Measurements from ENCODE around the gene PCMT1.

DNA sequence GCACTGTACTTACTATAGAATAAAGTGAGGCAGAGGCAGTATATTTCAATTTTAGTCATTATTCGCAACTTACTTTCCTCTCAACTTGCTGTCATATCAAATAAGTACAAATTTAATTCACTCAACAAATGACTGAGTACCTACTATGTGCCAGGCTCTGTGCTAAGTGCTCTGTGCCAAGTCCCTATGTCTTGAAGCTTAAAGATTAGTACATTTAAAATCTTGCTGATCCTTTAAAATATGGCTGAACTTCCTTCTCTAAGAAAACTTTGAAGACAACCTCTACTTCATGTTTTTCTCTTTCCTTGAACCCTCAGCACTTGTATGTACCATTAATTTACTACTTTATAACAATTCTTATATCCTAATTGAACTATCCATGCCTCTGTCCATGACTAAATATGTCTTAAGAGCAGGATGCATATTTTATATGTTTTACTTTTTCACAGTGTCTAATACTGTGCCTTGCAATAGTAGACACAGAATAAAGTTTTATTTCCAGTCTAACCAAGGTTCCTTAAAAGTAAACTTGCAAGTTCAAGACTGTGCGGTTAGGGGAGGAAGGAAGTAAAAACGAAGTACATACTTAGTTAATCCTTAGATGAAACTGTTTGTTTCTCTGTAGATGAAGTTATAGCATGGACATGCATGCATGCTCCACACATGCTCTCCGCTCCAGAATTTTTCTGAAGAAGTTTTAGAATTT is 21.6 kb upstream of the PCMT1 start:
- TF ChIP-seq, protein P1, sequence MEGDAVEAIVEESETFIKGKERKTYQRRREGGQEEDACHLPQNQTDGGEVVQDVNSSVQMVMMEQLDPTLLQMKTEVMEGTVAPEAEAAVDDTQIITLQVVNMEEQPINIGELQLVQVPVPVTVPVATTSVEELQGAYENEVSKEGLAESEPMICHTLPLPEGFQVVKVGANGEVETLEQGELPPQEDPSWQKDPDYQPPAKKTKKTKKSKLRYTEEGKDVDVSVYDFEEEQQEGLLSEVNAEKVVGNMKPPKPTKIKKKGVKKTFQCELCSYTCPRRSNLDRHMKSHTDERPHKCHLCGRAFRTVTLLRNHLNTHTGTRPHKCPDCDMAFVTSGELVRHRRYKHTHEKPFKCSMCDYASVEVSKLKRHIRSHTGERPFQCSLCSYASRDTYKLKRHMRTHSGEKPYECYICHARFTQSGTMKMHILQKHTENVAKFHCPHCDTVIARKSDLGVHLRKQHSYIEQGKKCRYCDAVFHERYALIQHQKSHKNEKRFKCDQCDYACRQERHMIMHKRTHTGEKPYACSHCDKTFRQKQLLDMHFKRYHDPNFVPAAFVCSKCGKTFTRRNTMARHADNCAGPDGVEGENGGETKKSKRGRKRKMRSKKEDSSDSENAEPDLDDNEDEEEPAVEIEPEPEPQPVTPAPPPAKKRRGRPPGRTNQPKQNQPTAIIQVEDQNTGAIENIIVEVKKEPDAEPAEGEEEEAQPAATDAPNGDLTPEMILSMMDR (IDR thresholded peaks at IDR 0.05; ENCODE audit: poor library complexity), result no peak
- TF ChIP-seq EZH2 (IDR thresholded peaks at IDR 0.05; ENCODE audit: borderline replicate concordance), result no peak

All from hepatocyte (in vitro differentiated cells).